Gastroesophageal sphincter (tissue), 3 donors: ENCODE results near the gene TMEM60.

Experiments
- EP300 ChIP-seq: sonication (generic); formaldehyde crosslinking; IDR thresholded peaks from one replicate; pipeline ENCODE4 v1.6.1; 2017; ENCODE audit warnings: antibody characterized with exemption, mild to moderate bottlenecking
- POLR2A ChIP-seq, 2 donors: fragments of 450-650 bp; IDR thresholded peaks; one replicate each; pipeline ENCODE4 v1.6.1; 2017; ENCODE audit warnings: antibody characterized with exemption in 2 of 2, mild to moderate bottlenecking in 2 of 2, moderate library complexity in 1 of 2
- TF ChIP-seq, protein P1 (sequence below), 4 experiments: fragments of 200-600 bp in 2 of 4; fragments of 450-650 bp in 2 of 4; sonication (generic) in 1 of 4; IDR thresholded peaks; one replicate each; pipeline ENCODE4 v1.5.1; 2017 to 2019; ENCODE audit warnings: antibody characterized with exemption in 4 of 4, mild to moderate bottlenecking in 2 of 4, moderate library complexity in 2 of 4

DNA sequence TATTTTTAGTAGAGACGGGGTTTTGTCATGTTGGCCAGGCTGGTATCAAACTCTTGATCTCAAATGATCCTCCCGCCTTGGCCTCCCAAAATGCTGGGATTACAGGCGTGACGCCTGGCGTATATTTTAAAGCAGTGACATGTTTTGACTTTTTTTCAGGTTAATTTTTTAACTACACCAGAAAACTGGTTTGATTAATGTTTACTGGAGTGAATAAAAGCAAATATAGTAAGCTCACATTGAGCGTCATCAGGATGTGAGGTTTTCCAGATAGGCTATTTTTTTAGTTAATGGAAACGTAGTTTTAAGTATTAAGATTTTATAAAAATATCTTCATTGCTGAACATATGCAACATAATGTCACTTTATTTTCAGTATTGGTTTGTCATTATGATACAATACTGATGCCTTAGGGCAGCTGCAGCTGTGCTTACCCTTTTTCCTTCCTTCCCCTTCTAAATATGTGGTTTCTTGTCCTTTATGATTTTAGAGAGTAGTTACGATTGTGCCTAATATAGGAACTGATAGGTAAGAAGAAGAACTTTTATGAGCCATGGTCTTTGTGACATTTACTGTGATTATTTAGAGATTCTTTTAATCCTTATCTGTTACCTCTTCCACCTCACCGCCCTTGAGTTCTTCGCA lies 37.3 kb downstream of the TMEM60 start:
- TF ChIP-seq, protein P1, sequence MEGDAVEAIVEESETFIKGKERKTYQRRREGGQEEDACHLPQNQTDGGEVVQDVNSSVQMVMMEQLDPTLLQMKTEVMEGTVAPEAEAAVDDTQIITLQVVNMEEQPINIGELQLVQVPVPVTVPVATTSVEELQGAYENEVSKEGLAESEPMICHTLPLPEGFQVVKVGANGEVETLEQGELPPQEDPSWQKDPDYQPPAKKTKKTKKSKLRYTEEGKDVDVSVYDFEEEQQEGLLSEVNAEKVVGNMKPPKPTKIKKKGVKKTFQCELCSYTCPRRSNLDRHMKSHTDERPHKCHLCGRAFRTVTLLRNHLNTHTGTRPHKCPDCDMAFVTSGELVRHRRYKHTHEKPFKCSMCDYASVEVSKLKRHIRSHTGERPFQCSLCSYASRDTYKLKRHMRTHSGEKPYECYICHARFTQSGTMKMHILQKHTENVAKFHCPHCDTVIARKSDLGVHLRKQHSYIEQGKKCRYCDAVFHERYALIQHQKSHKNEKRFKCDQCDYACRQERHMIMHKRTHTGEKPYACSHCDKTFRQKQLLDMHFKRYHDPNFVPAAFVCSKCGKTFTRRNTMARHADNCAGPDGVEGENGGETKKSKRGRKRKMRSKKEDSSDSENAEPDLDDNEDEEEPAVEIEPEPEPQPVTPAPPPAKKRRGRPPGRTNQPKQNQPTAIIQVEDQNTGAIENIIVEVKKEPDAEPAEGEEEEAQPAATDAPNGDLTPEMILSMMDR (IDR thresholded peaks at IDR 0.05) = no peak
- TF ChIP-seq POLR2A (IDR thresholded peaks at IDR 0.05) = no peak
- TF ChIP-seq EP300 = no peak
